ENCODE data around the gene PPP1R13L. TPM values are rescaled to one million over a fixed set of nuclear protein-coding genes. Genes with fewer than 3 reads are reported as not detected.

The PPP1R13L gene
- total RNA-seq, 3 donors from 2014 or later = 3.4 to 45.1 (median 34.7) TPM

GRCh38 chr19:45368737-45369340 lies 36.0 kb downstream of the PPP1R13L start:
- H3K4me1 ChIP-seq = no peaks in the 10 kb centered on the region
- no peaks in the 10 kb centered on the region for H3K27me3 ChIP-seq
- TF ChIP-seq POLR2A (IDR thresholded peaks at IDR 0.05) = no peak
- DNase-seq (ENCODE audit: low spot score in 2 of 2) = no peak
- no peaks in the 10 kb centered on the region for H3K36me3 ChIP-seq
- H3K27ac ChIP-seq = no peak overlapping the region
- intact Hi-C loops (cut with DNase I; ENCODE audit: low total_unique reads) = loop anchor here (2.0 kb wide), 1 partner anchor 58 kb away; no protein-coding TSS in a partner anchor
- H3K4me3 ChIP-seq = no peak overlapping the region
- H3K9me3 ChIP-seq = no peaks in the 10 kb centered on the region

GRCh38 chr19:45368127-45368526 lies 36.7 kb downstream of the PPP1R13L start:
- Histone ChIP-seq H3K36me3 (no peaks in the 10 kb centered on the region), H3K27ac (no peak overlapping the region), H3K4me1 (no peaks in the 10 kb centered on the region), H3K9me3 (no peaks in the 10 kb centered on the region), H3K27me3 (no peaks in the 10 kb centered on the region), H3K4me3 (no peak overlapping the region)
- no peak for DNase-seq (ENCODE audit: low spot score in 2 of 2)
- TF ChIP-seq POLR2A (IDR thresholded peaks at IDR 0.05) = no peak
- TF ChIP-seq POLR2AphosphoS5 (IDR thresholded peaks at IDR 0.05) = no peak
- TF ChIP-seq CTCF (IDR thresholded peaks at IDR 0.05) = no peak
- intact Hi-C loops (cut with DNase I; ENCODE audit: low total_unique reads) = loop anchor here (2.0 kb wide), 1 partner anchor 57 kb away; no protein-coding TSS in a partner anchor

- Histone ChIP-seq H3K4me1 (no peaks in the 10 kb centered on the region), H3K36me3 (no peaks in the 10 kb centered on the region), H3K27ac (no peak overlapping the region), H3K4me3 (no peak overlapping the region), H3K9me3 (no peaks in the 10 kb centered on the region), H3K27me3 (no peaks in the 10 kb centered on the region)
- intact Hi-C loops (cut with DNase I; ENCODE audit: low total_unique reads) = no loop called here
- DNase-seq (ENCODE audit: low spot score in 2 of 2) = no peak
- TF ChIP-seq CTCF (IDR thresholded peaks at IDR 0.05) (no peak), POLR2A (IDR thresholded peaks at IDR 0.05) (no peak), POLR2AphosphoS5 (IDR thresholded peaks at IDR 0.05) (no peak)
Measured at GRCh38 chr19:45364696-45365095, 40.2 kb downstream of the PPP1R13L start.

GRCh38 chr19:45363861-45364459 lies 40.9 kb downstream of the PPP1R13L start:
- Histone ChIP-seq H3K9me3 (no peaks in the 10 kb centered on the region), H3K4me1 (no peaks in the 10 kb centered on the region), H3K27me3 (no peaks in the 10 kb centered on the region), H3K27ac (no peak overlapping the region), H3K4me3 (no peak overlapping the region), H3K36me3 (no peaks in the 10 kb centered on the region)
- TF ChIP-seq CTCF (IDR thresholded peaks at IDR 0.05) = no peak
- no peak for TF ChIP-seq POLR2AphosphoS5 (IDR thresholded peaks at IDR 0.05)
- intact Hi-C loops (cut with DNase I; ENCODE audit: low total_unique reads) = no loop called here
- DNase-seq (ENCODE audit: low spot score in 2 of 2) = no peak

- no peak for DNase-seq (ENCODE audit: low spot score in 2 of 2)
Measured at GRCh38 chr19:45362291-45362690, 42.6 kb downstream of the PPP1R13L start.

More at GRCh38 chr19:45362291-45362690, 42.6 kb downstream of the PPP1R13L start:
- Histone ChIP-seq H3K27ac (no peak overlapping the region), H3K36me3 (no peaks in the 10 kb centered on the region), H3K4me3 (no peak overlapping the region), H3K27me3 (no peaks in the 10 kb centered on the region), H3K4me1 (no peaks in the 10 kb centered on the region), H3K9me3 (no peaks in the 10 kb centered on the region)
- TF ChIP-seq CTCF (IDR thresholded peaks at IDR 0.05) (no peak), POLR2A (IDR thresholded peaks at IDR 0.05) (no peak), POLR2AphosphoS5 (IDR thresholded peaks at IDR 0.05) (no peak)
- intact Hi-C loops (cut with DNase I; ENCODE audit: low total_unique reads) = no loop called here
